ENCODE measurements around the gene SERPINB7. TPM values are rescaled to one million over a fixed set of nuclear protein-coding genes. Genes with fewer than 3 reads are reported as not detected.

SERPINB7 gene
- polyA plus RNA-seq, 2 of the 4 experiments (the other 2 are of a cell fraction): 0.84 to 2.9 TPM

- TF ChIP-seq E2F6 (IDR thresholded peaks at IDR 0.05; ENCODE audit: borderline replicate concordance, low read depth): no peak
Observed at GRCh38 chr18:63836456-63836855, 61.2 kb downstream of the SERPINB7 start (continued).

- TF ChIP-seq, protein P1, sequence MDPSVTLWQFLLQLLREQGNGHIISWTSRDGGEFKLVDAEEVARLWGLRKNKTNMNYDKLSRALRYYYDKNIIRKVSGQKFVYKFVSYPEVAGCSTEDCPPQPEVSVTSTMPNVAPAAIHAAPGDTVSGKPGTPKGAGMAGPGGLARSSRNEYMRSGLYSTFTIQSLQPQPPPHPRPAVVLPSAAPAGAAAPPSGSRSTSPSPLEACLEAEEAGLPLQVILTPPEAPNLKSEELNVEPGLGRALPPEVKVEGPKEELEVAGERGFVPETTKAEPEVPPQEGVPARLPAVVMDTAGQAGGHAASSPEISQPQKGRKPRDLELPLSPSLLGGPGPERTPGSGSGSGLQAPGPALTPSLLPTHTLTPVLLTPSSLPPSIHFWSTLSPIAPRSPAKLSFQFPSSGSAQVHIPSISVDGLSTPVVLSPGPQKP (IDR thresholded peaks at IDR 0.05; ENCODE audit: low read depth, low read length): no peak
- TF ChIP-seq NPAS2 (CRISPR knock-in tag; IDR thresholded peaks at IDR 0.05; ENCODE audit: borderline replicate concordance) (no peak), POLR2AphosphoS2 (conservative IDR thresholded peaks at IDR 0.05; ENCODE audit: low read length) (no peak), ESRRA (IDR thresholded peaks at IDR 0.05; ENCODE audit: borderline replicate concordance, low read length) (no peak), CHD2 (IDR thresholded peaks at IDR 0.05; ENCODE audit: low read length, partially characterized antibody) (no peak), PHF8 (IDR thresholded peaks at IDR 0.05; ENCODE audit: borderline replicate concordance, low read depth) (no peak), JUN (IDR thresholded peaks at IDR 0.05) (no peak), E2F6 (IDR thresholded peaks at IDR 0.05; ENCODE audit: borderline replicate concordance, low read depth) (no peak), CTCF (IDR thresholded peaks at IDR 0.05) (no peak), ZC3H11A (IDR thresholded peaks at IDR 0.05) (no peak)
- H3K4me3 ChIP-seq: no peak overlapping the region
- H3K4me1 ChIP-seq: no peaks in the 10 kb centered on the region
- no peak overlapping the region for H3K4me2 ChIP-seq
- FAIRE-seq (no peak), DNase-seq (ENCODE audit: low read depth in 1 of 2, low spot score in 1 of 2) (no peak), ATAC-seq (no peak)
- no peak overlapping the region for H3K27ac ChIP-seq
- CTCF ChIA-PET: interaction anchor here (1.4 to 1.5 kb wide), 2 partner anchors 11 to 319 kb away, joined by 3 read pairs; no protein-coding TSS in a partner anchor
- no peaks in the 10 kb centered on the region for H3K9me3 ChIP-seq
- POLR2A ChIA-PET: no interaction called here
- 32% methylated on average over 3 of the region's 5 CpGs for WGBS (ENCODE audit: missing lambda C conversion rate)
Observed at GRCh38 chr18:63837590-63837989, 62.4 kb downstream of the SERPINB7 start.

GRCh38 chr18:63843008-63843407 lies 67.8 kb downstream of the SERPINB7 start:
- no peak overlapping the region for H3K4me2 ChIP-seq
- ChIA-PET CTCF (interaction anchor here (0.7 to 1.5 kb wide), 4 partner anchors 281 to 826 kb away, joined by 3 to 16 read pairs (median 6); no protein-coding TSS in a partner anchor), POLR2A (no interaction called here)
- no peaks in the 10 kb centered on the region for H3K9me3 ChIP-seq
- no peak for ATAC-seq
- no peak overlapping the region for H3K4me3 ChIP-seq
- FAIRE-seq: no peak
- WGBS (ENCODE audit: missing lambda C conversion rate): 47% methylated on average over 7 of the region's 7 CpGs
- H3K4me1 ChIP-seq: no peaks in the 10 kb centered on the region
- H3K27ac ChIP-seq: no peak overlapping the region
- DNase-seq (ENCODE audit: low read depth in 1 of 2, low spot score in 1 of 2): no peak
- TF ChIP-seq FOXS1 (CRISPR knock-in tag; IDR thresholded peaks at IDR 0.05) (no peak), EP300 (IDR thresholded peaks at IDR 0.05) (no peak), PHF8 (IDR thresholded peaks at IDR 0.05; ENCODE audit: borderline replicate concordance, low read depth) (no peak), CTCF (IDR thresholded peaks at IDR 0.05) (no peak), ESRRA (IDR thresholded peaks at IDR 0.05; ENCODE audit: borderline replicate concordance, low read length) (no peak), HEYL (CRISPR knock-in tag; IDR thresholded peaks at IDR 0.05) (no peak), PBX3 (IDR thresholded peaks at IDR 0.05) (no peak), POLR2A (IDR thresholded peaks at IDR 0.05; ENCODE audit: low read length) (no peak), FOSL2 (IDR thresholded peaks at IDR 0.05) (no peak), FOSL2 (CRISPR knock-in tag; IDR thresholded peaks at IDR 0.05) (no peak), MAFK (IDR thresholded peaks at IDR 0.05; ENCODE audit: partially characterized antibody) (no peak), CEBPB (IDR thresholded peaks at IDR 0.05) (no peak), TP53 (CRISPR knock-in tag; IDR thresholded peaks at IDR 0.05) (no peak), EHMT2 (IDR thresholded peaks at IDR 0.05; ENCODE audit: low read depth) (no peak), POLR2AphosphoS2 (conservative IDR thresholded peaks at IDR 0.05; ENCODE audit: low read length) (no peak), E2F6 (IDR thresholded peaks at IDR 0.05; ENCODE audit: borderline replicate concordance, low read depth) (no peak)
- TF ChIP-seq, protein P2, sequence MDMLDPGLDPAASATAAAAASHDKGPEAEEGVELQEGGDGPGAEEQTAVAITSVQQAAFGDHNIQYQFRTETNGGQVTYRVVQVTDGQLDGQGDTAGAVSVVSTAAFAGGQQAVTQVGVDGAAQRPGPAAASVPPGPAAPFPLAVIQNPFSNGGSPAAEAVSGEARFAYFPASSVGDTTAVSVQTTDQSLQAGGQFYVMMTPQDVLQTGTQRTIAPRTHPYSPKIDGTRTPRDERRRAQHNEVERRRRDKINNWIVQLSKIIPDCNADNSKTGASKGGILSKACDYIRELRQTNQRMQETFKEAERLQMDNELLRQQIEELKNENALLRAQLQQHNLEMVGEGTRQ (IDR thresholded peaks at IDR 0.05): no peak
- TF ChIP-seq, protein P3, sequence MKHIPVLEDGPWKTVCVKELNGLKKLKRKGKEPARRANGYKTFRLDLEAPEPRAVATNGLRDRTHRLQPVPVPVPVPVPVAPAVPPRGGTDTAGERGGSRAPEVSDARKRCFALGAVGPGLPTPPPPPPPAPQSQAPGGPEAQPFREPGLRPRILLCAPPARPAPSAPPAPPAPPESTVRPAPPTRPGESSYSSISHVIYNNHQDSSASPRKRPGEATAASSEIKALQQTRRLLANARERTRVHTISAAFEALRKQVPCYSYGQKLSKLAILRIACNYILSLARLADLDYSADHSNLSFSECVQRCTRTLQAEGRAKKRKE (CRISPR knock-in tag; IDR thresholded peaks at IDR 0.05; ENCODE audit: low read depth): no peak

All from A549 (cell line).